WI38 (cell line): ENCODE data around the gene TUFT1.
A peak's percentile ranks its signal among the peaks of the same experiment; 100 is the strongest.
"Not testable (repeated sequence)": the region's sequence is repeated elsewhere in the genome, so short reads cannot be mapped to it uniquely, and the experiment has no call there.

ENCODE experiments used
- H3K4me3 ChIP-seq: 2 replicates; pipeline ENCODE4 v1.5.1; 2011; ENCODE audit warnings: low read depth, mild to moderate bottlenecking, control low read depth, low read length
- TF ChIP-seq, protein P1 (sequence below): IDR thresholded peaks from 2 replicates; pipeline ENCODE4 v1.5.1; 2012; ENCODE audit warnings: low read depth, mild to moderate bottlenecking, control low read depth, low read length

The TUFT1 gene

DNA sequence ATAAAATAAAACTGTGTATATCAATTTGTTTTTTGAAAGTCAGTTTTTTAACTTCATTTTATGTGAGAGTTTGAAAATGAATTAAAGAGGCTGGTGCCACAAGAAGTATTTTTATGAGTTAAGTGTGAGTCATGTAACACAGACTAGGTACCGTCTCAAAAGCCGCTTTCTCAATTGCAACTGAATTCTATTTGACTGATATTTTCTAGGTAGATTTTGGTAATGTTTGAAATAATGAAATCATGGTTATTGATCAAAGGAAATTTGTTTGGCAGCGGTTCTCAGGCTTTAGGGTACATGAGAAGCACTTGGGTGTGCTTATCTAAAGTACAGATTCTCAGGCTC, 76.4 kb downstream of the TUFT1 start:
- TF ChIP-seq, protein P1, sequence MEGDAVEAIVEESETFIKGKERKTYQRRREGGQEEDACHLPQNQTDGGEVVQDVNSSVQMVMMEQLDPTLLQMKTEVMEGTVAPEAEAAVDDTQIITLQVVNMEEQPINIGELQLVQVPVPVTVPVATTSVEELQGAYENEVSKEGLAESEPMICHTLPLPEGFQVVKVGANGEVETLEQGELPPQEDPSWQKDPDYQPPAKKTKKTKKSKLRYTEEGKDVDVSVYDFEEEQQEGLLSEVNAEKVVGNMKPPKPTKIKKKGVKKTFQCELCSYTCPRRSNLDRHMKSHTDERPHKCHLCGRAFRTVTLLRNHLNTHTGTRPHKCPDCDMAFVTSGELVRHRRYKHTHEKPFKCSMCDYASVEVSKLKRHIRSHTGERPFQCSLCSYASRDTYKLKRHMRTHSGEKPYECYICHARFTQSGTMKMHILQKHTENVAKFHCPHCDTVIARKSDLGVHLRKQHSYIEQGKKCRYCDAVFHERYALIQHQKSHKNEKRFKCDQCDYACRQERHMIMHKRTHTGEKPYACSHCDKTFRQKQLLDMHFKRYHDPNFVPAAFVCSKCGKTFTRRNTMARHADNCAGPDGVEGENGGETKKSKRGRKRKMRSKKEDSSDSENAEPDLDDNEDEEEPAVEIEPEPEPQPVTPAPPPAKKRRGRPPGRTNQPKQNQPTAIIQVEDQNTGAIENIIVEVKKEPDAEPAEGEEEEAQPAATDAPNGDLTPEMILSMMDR = no peak
- H3K4me3 ChIP-seq = no peak overlapping the region

DNA sequence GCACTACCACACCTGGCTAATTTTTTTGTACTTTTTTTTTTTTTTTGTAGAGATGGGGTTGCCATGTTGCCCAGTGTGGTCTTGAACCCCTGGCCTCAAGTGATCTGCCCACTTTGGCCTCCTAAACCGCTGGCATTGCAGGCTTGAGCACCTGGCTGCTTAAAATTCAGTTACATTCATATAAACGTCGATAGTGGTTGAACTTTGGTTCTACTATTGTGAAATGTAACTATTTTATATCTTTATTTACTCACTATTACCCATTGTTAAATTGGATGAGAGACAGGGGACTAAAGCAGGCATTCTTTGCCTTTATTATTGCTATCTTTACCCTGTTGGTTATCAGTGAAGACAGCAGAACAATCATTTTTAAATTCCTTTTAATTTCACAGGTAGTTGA, 77.9 kb downstream of the TUFT1 start:
- TF ChIP-seq, protein P1 = no peak
- no peak overlapping the region for H3K4me3 ChIP-seq

DNA sequence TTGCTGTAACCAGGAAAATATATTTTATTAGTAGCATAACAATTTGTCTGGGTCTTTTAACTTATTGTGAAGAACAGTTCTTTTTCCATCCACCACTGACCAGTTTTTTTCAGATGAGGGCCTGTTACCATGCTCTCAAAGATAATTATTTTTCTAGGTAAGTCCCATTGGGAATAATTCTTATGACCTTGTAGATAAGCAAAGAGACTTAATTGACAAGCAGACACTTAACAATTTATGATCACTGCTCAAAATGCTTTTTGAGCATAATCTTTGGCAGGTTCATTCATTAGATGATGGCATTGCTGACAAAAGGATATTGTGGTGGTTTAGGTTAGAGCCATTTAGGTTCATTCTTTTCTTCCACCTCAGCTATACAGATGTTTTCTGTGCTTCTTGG, 78.4 kb downstream of the TUFT1 start:
- TF ChIP-seq, protein P1 = no peak
- no peak overlapping the region for H3K4me3 ChIP-seq

DNA sequence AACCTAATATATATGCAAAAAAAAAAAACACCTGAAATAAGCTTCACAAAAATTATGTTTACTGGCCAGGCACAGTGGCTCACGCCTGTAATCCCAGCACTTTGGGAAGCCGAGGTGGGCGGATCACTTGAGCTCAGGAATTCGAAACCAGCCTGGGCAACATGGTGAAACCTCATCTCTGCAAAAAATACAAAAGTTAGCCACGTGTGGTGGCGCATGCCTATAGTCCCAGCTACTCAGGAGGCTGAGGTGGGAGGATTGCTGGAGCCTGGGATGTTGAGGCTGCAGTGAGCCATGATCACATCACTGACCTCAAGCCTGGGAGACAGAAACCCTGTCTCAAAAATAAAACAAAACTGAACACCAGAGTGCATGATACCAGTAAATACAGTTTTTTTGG, 78.9 kb downstream of the TUFT1 start:
- H3K4me3 ChIP-seq = not testable (repeated sequence)

DNA sequence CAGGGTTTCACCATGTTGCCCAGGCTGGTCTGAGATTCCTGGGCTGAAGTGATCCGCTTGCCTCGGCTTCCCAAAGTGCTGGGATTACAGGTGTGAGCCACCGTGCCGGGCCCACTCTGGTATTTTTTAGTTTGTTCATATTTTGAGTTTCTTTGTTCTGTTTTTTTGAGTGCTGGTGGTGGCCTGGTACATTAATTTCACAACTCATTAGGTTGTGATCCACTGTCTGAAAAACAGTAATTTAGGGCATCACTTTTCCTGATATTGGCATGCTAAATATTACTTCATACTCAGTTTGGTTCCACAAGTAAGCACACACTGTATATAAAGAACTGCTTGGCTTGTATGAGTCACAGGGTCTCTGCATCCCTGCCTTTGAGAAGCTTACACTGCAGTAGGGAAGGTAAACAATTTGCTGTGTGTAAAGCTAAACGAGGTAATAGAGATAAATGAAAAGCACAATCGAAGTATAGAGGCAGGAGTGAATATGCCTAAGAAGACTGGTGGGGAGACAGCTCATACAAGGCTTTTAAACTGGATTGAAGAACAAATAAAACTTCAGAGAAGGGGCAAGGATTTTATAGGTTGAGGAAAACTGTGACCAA, 79.5 kb downstream of the TUFT1 start:
- TF ChIP-seq, protein P1 = no peak
- peak overlapping the region; percentile 36 for H3K4me3 ChIP-seq

DNA sequence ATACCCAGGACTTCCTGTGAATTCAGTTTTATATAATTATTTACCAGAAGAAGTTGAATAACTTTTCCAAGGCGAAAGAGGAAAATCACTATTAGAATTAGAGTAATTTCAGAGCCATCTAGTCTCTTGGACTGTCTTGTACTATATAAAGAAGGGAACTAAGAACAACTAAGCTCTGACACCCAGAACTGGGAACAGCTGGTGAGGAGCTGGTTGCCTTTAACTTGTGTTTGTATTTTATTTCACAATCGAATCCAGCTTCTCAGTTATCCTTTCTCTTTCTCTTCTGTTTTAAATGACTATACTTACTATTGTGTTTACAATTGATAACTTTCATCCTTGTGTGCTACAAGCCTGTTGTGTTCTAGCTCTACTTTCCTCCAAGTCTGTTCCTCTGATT, 80.2 kb downstream of the TUFT1 start:
- TF ChIP-seq, protein P1 = no peak
- peak overlapping the region; percentile 36; the same call in 1 of the 2 replicates for H3K4me3 ChIP-seq

DNA sequence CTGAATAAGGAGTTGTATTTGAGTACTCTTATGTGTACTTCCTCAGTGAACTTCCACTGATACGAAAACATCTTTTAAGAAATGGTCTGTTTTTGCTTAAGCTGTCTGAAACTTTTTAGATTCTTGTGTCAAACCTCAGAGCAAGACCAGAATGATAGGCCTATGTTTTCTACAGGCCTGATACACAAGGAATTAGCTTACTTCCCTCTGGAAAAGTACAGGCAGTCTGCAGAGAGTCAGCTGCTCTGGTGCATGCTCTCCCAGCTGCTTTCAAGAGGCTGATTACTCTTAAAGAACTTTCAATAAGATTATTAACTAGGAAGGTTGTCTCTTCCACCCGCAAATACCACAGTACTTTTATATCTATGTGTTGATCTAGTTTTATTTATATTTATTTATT, 81.2 kb downstream of the TUFT1 start:
- TF ChIP-seq, protein P1 = no peak

DNA sequence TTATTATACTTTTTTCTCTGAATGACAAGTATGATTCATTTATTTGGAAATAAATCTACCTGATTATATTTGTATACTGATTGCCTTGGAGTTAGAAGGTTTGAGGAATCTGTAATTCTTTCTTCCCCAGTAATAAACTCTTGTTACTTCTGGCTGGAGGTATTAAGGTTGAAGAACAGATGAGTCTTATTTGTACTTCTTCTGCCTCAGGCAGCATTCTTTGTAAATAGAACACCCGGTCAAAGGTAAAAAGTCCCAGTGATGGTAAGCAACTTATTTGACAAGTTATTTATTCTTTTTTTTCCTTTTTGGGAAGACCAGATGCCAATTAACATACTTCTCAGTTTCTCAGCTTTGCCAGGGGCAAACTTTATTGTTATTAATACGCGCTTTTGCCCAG, 84.7 kb downstream of the TUFT1 start:
- H3K4me3 ChIP-seq = no peak overlapping the region
- TF ChIP-seq, protein P1 = no peak

More for the DNA sequence above, 81.2 kb downstream of the TUFT1 start:
- H3K4me3 ChIP-seq = no peak overlapping the region
